Trophoblast cell (in vitro differentiated cells and primary cell): ENCODE measurements around the gene CHMP3.

Experiments
- DNase-seq, 2 donors: peaks; one replicate each; pipeline ENCODE4 v3.0.0-alpha.2; 2016
- H2AFZ ChIP-seq: 2 replicates; pipeline ENCODE4 v1.6.1; 2013; ENCODE audit warnings: low read length, moderate library complexity, mild to moderate bottlenecking; ENCODE audit not compliant: insufficient read depth, poor library complexity
- H2AK5ac ChIP-seq: 2 replicates; pipeline ENCODE4 v1.6.1; 2013; ENCODE audit warnings: mild to moderate bottlenecking, low read length
- H2BK120ac ChIP-seq: 2 replicates; pipeline ENCODE4 v1.6.1; 2013; ENCODE audit warnings: low read length, mild to moderate bottlenecking, moderate library complexity; ENCODE audit not compliant: insufficient read depth, poor library complexity
- H2BK12ac ChIP-seq: 2 replicates; pipeline ENCODE4 v1.6.1; 2013; ENCODE audit warnings: mild to moderate bottlenecking, low read length, moderate library complexity
- H2BK5ac ChIP-seq: 2 replicates; pipeline ENCODE4 v1.6.1; 2013; ENCODE audit warnings: low read length, low read depth, moderate library complexity, mild to moderate bottlenecking; ENCODE audit not compliant: poor library complexity
- H3K14ac ChIP-seq: 2 replicates; pipeline ENCODE4 v1.6.1; 2013; ENCODE audit warnings: mild to moderate bottlenecking, low read length
- H3K18ac ChIP-seq: 2 replicates; pipeline ENCODE4 v1.6.1; 2013; ENCODE audit warnings: mild to moderate bottlenecking, low read length
- H3K23ac ChIP-seq: 2 replicates; pipeline ENCODE4 v1.6.1; 2013; ENCODE audit warnings: low read length
- H3K27ac ChIP-seq: 2 replicates; pipeline ENCODE4 v1.5.1; 2013; ENCODE audit warnings: low read depth, mild to moderate bottlenecking, inconsistent platforms, low read length, moderate library complexity
- H3K27me3 ChIP-seq: 2 replicates; pipeline ENCODE4 v1.6.1; 2013; ENCODE audit warnings: inconsistent platforms, mild to moderate bottlenecking, low read length, moderate library complexity; ENCODE audit not compliant: insufficient read depth
- H3K36me3 ChIP-seq, 2 experiments: 1 replicate in 1 of 2; 2 replicates in 1 of 2; pipeline ENCODE4 v1.6.1; 2013; ENCODE audit warnings: low read length in 2 of 2, mild to moderate bottlenecking in 2 of 2, moderate library complexity in 1 of 2; ENCODE audit not compliant: insufficient read depth in 2 of 2, control insufficient read depth in 1 of 2
- H3K4ac ChIP-seq: 2 replicates; pipeline ENCODE4 v1.6.1; 2013; ENCODE audit warnings: low read depth, mild to moderate bottlenecking, low read length, moderate library complexity
- H3K4me1 ChIP-seq, 2 experiments: 1 replicate in 1 of 2; 2 replicates in 1 of 2; pipeline ENCODE4 v1.6.1; 2013; ENCODE audit warnings: low read length in 2 of 2, mild to moderate bottlenecking in 2 of 2, moderate library complexity in 1 of 2; ENCODE audit not compliant: insufficient read depth in 2 of 2, control insufficient read depth in 1 of 2
- H3K4me2 ChIP-seq: 2 replicates; pipeline ENCODE4 v1.6.1; 2013; ENCODE audit warnings: inconsistent platforms, mild to moderate bottlenecking, low read length, moderate library complexity
- H3K4me3 ChIP-seq: 2 replicates; pipeline ENCODE4 v1.5.1; 2013; ENCODE audit warnings: mild to moderate bottlenecking, low read depth, low read length, inconsistent platforms
- H3K79me1 ChIP-seq: one replicate; pipeline ENCODE4 v1.6.1; 2013; ENCODE audit warnings: low read length
- H3K79me2 ChIP-seq: 2 replicates; pipeline ENCODE4 v1.6.1; 2013; ENCODE audit warnings: low read length, mild to moderate bottlenecking; ENCODE audit not compliant: control insufficient read depth, insufficient read depth, poor library complexity
- H3K9ac ChIP-seq: 2 replicates; pipeline ENCODE4 v1.6.1; 2013; ENCODE audit warnings: mild to moderate bottlenecking, low read length
- H3K9me3 ChIP-seq: 2 replicates; pipeline ENCODE4 v1.6.1; 2013; ENCODE audit warnings: low read depth, mild to moderate bottlenecking, control low read depth, inconsistent platforms, low read length; ENCODE audit not compliant: insufficient read depth
- H4K12ac ChIP-seq: 2 replicates; pipeline ENCODE4 v1.6.1; 2013; ENCODE audit warnings: low read depth, mild to moderate bottlenecking, low read length, moderate library complexity
- H4K8ac ChIP-seq: 2 replicates; pipeline ENCODE4 v1.6.1; 2013; ENCODE audit warnings: low read depth, mild to moderate bottlenecking, low read length, moderate library complexity
- H4K91ac ChIP-seq: one replicate; pipeline ENCODE4 v1.6.1; 2013; ENCODE audit warnings: low read depth, mild to moderate bottlenecking, low read length, moderate library complexity
- WGBS: extraction: QIAGEN DNeasy Blood & Tissue Kit; methylation state at CpG from one replicate; pipeline ENCODE4 v1.1.7; 2013; ENCODE audit warnings: missing lambda C conversion rate; ENCODE audit not compliant: insufficient read length, insufficient coverage; ENCODE audit errors: extremely low coverage; 5-methylcytosine and 5-hydroxymethylcytosine counted together

CHMP3 gene

GRCh38 chr2:86598966-86599365, 35.7 kb upstream of the CHMP3 start:
- peaks cover 0 to 2% of the 10 kb centered on the region in 2 experiments for H3K36me3 ChIP-seq
- no peaks in the 10 kb centered on the region for H3K79me2 ChIP-seq
- no peak overlapping the region for H3K27ac ChIP-seq
- H2BK5ac ChIP-seq = no peak overlapping the region
- H3K18ac ChIP-seq = no peak overlapping the region
- no peaks in the 10 kb centered on the region for H3K9me3 ChIP-seq
- no peak overlapping the region for H2BK12ac ChIP-seq
- no peaks in the 10 kb centered on the region for H3K4me1 ChIP-seq
- no peak overlapping the region for H4K91ac ChIP-seq
- no peak overlapping the region for H3K4me2 ChIP-seq
- H3K9ac ChIP-seq = no peak overlapping the region
- no peak overlapping the region for H2AK5ac ChIP-seq
- H3K79me1 ChIP-seq = no peaks in the 10 kb centered on the region
- peak in 1 of 2 donors; percentile 62 for DNase-seq
- no peak overlapping the region for H3K14ac ChIP-seq
- WGBS = no CpG with 5 or more reads among the region's 2 CpGs
- H4K8ac ChIP-seq = no peak overlapping the region
- no peak overlapping the region for H4K12ac ChIP-seq
- no peak overlapping the region for H3K23ac ChIP-seq
- H3K27me3 ChIP-seq = no peaks in the 10 kb centered on the region
- H3K4ac ChIP-seq = no peak overlapping the region
- no peak overlapping the region for H2BK120ac ChIP-seq
- no peak overlapping the region for H3K4me3 ChIP-seq
- no peak overlapping the region for H2AFZ ChIP-seq

DNA sequence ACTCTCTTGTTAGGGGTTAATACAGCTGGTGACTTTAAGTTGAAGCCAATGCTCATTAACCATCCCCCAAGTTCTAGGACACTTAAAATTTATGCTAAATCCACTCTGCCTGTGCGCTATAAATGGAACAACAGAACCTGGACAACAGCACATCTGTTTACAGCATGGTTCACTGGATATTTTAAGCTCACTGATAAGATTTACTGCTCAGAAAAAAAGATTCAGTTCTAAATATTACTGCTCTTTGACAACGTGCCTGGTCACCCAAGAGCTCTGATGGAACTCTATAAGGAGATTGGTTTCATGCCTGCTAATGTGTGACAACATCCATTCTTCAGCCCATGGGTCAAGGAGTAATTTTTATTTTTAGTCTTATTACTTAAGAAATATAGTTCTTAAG, 32.9 kb upstream of the CHMP3 start:
- Histone ChIP-seq H2AK5ac (no peak overlapping the region), H3K23ac (no peak overlapping the region), H3K14ac (no peak overlapping the region), H3K4me2 (no peak overlapping the region), H2BK5ac (no peak overlapping the region), H3K4me1 (no peaks in the 10 kb centered on the region), H4K12ac (no peak overlapping the region), H3K27ac (no peak overlapping the region), H3K9ac (no peak overlapping the region), H4K91ac (no peak overlapping the region), H2AFZ (no peak overlapping the region), H3K27me3 (no peaks in the 10 kb centered on the region), H3K79me1 (no peaks in the 10 kb centered on the region), H2BK120ac (no peak overlapping the region), H4K8ac (no peak overlapping the region), H3K9me3 (no peaks in the 10 kb centered on the region), H2BK12ac (no peak overlapping the region), H3K4ac (no peak overlapping the region), H3K4me3 (no peak overlapping the region), H3K36me3 (no peaks in the 10 kb centered on the region), H3K18ac (no peak overlapping the region), H3K79me2 (no peaks in the 10 kb centered on the region)
- WGBS = no CpG with 5 or more reads among the region's 2 CpGs
- no peak for DNase-seq

DNA sequence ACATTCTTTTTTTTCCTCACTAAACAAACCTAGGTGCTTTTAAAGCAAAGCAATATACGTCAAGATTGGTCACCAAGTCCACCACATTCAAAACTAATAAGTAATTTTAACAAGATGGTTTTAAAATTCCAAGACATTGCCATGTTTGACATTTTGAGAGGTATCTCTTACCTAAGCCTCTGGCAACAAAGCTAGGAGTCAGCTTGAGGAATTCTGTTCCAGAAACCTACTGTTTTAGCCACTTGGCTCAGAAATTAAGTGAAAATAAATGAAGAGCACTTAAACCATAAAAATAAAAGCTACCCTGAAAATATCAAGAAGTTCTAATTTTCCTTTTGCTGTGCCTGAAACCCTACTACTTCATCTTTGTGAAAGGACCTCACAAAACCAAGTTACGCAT, 30.0 kb upstream of the CHMP3 start:
- no peak overlapping the region for H2BK5ac ChIP-seq
- H3K4ac ChIP-seq = no peak overlapping the region
- H3K4me3 ChIP-seq = no peak overlapping the region
- H3K36me3 ChIP-seq = no peaks in the 10 kb centered on the region
- no peak overlapping the region for H2AK5ac ChIP-seq
- H4K91ac ChIP-seq = no peak overlapping the region
- H3K23ac ChIP-seq = no peak overlapping the region
- no CpG with 5 or more reads among the region's 2 CpGs for WGBS
- no peaks in the 10 kb centered on the region for H3K4me1 ChIP-seq
- H3K9me3 ChIP-seq = no peaks in the 10 kb centered on the region
- H3K79me2 ChIP-seq = no peaks in the 10 kb centered on the region
- H3K4me2 ChIP-seq = no peak overlapping the region
- H3K14ac ChIP-seq = no peak overlapping the region
- no peaks in the 10 kb centered on the region for H3K79me1 ChIP-seq
- H2BK120ac ChIP-seq = no peak overlapping the region
- H3K27me3 ChIP-seq = no peaks in the 10 kb centered on the region
- no peak for DNase-seq
- no peak overlapping the region for H4K8ac ChIP-seq
- no peak overlapping the region for H2AFZ ChIP-seq
- no peak overlapping the region for H3K18ac ChIP-seq
- no peak overlapping the region for H4K12ac ChIP-seq
- H3K27ac ChIP-seq = no peak overlapping the region
- no peak overlapping the region for H3K9ac ChIP-seq
- H2BK12ac ChIP-seq = no peak overlapping the region

- H3K14ac ChIP-seq = no peak overlapping the region
- H3K27ac ChIP-seq = no peak overlapping the region
- H2BK5ac ChIP-seq = no peak overlapping the region
- H3K4me3 ChIP-seq = no peak overlapping the region
- H3K4ac ChIP-seq = no peak overlapping the region
- H3K9ac ChIP-seq = no peak overlapping the region
- H2BK120ac ChIP-seq = no peak overlapping the region
- H3K9me3 ChIP-seq = no peaks in the 10 kb centered on the region
- no peaks in the 10 kb centered on the region for H3K79me2 ChIP-seq
- H2AK5ac ChIP-seq = no peak overlapping the region
- H3K4me2 ChIP-seq = no peak overlapping the region
- no peak overlapping the region for H3K23ac ChIP-seq
- no peak for DNase-seq
- H2BK12ac ChIP-seq = no peak overlapping the region
- no peaks in the 10 kb centered on the region for H3K27me3 ChIP-seq
- H4K91ac ChIP-seq = no peak overlapping the region
- no peaks in the 10 kb centered on the region for H3K36me3 ChIP-seq
- H4K8ac ChIP-seq = no peak overlapping the region
- H2AFZ ChIP-seq = no peak overlapping the region
- no peaks in the 10 kb centered on the region for H3K4me1 ChIP-seq
- no CpG with 5 or more reads among the region's 3 CpGs for WGBS
- H4K12ac ChIP-seq = no peak overlapping the region
- no peaks in the 10 kb centered on the region for H3K79me1 ChIP-seq
- H3K18ac ChIP-seq = no peak overlapping the region
Observed at GRCh38 chr2:86592547-86593230, 29.4 kb upstream of the CHMP3 start.
